Thyroid gland (tissue), 4 donors: ENCODE results near the gene MORN4. TPM values are rescaled to one million over a fixed set of nuclear protein-coding genes. Genes with fewer than 3 reads are reported as not detected.

Experiments
- DNase-seq, 2 donors: peaks; one replicate each; pipeline ENCODE4 v3.0.0-alpha.2; 2019
- H3K27ac ChIP-seq, 3 donors: fragments of 200-600 bp; sonication (generic); 1 replicate in 2 of 3; 2 replicates in 1 of 3; pipeline ENCODE4 v1.5.1; 2016 to 2019; ENCODE audit warnings: mild to moderate bottlenecking in 1 of 3, moderate library complexity in 1 of 3
- H3K27me3 ChIP-seq: fragments of 200-600 bp; sonication (generic); one replicate; pipeline ENCODE4 v1.5.1; 2019
- H3K36me3 ChIP-seq, 2 donors: fragments of 200-600 bp; sonication (generic); one replicate each; pipeline ENCODE4 v1.5.1; 2016 to 2019
- H3K4me1 ChIP-seq, 2 donors: fragments of 200-600 bp; sonication (generic); one replicate each; pipeline ENCODE4 v1.5.1; 2017 to 2019
- H3K4me3 ChIP-seq, 3 donors: fragments of 200-600 bp; sonication (generic); replicated peaks in 1 of 3; 1 replicate in 2 of 3; 2 replicates in 1 of 3; pipeline ENCODE4 v1.5.1; 2016; ENCODE audit warnings: mild to moderate bottlenecking in 1 of 3
- H3K9me3 ChIP-seq: fragments of 200-600 bp; sonication (generic); one replicate; pipeline ENCODE4 v1.5.1; 2017
- CTCF ChIP-seq, 6 experiments: fragments of 200-600 bp in 3 of 6; fragments of 450-650 bp in 3 of 6; sonication (generic) in 3 of 6; IDR thresholded peaks; one replicate each; pipeline ENCODE4 v1.5.1; 2016 to 2019; ENCODE audit warnings: antibody characterized with exemption in 6 of 6, mild to moderate bottlenecking in 2 of 6, inconsistent platforms in 1 of 6, moderate library complexity in 1 of 6
- POLR2A ChIP-seq, 2 donors: fragments of 450-650 bp; IDR thresholded peaks; one replicate each; pipeline ENCODE4 v1.6.1; 2017; ENCODE audit warnings: antibody characterized with exemption in 2 of 2, mild to moderate bottlenecking in 2 of 2, moderate library complexity in 1 of 2
- WGBS, 2 donors: methylation state at CpG; one replicate each; pipeline ENCODE4 v1.1.5; 2017; 5-methylcytosine and 5-hydroxymethylcytosine counted together
- intact Hi-C: fragments of 100-400 bp; cut with DNase I; formaldehyde crosslinking; loops from one replicate; pipeline ENCODE4 v1.15.1; 2023
- total RNA-seq, 4 donors: library from RNA; depleted of rRNA; stranded (reverse); fragments of >200 nt; gene quantifications; one replicate each; pipeline ENCODE4 v1.2.3, GENCODE V29; 2016

The MORN4 gene
- total RNA-seq, 4 donors from 2014 or later = 4.6 to 18.9 (median 9.7) TPM

DNA sequence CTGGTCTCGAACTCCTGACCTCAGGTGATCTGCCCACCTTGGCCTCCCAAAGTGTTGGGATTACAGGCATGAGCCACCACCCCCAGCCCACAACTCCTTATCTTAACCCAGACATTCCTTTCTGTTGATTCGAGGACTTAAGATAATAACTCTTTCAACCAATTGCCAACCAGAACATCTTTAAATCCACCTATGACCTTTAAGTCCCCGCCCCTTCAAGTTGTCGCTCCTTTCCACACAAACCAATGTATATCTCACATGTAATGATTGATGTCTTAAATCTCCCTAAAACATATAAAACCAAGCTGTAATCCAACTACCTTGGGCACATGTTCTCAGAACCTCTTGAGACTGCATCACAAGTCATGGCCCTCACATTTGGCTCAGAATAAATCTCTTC is 68.5 kb downstream of the MORN4 start:
- intact Hi-C loops = no loop called here
- Histone ChIP-seq H3K9me3 (no peaks in the 10 kb centered on the region), H3K4me3 (no peak overlapping the region)

More for the DNA sequence above, 68.5 kb downstream of the MORN4 start:
- TF ChIP-seq POLR2A (IDR thresholded peaks at IDR 0.05) (no peak), CTCF (IDR thresholded peaks at IDR 0.05) (no peak)
- H3K27me3 ChIP-seq = no peaks in the 10 kb centered on the region
- H3K27ac ChIP-seq = no peak overlapping the region
- H3K36me3 ChIP-seq = peaks cover 0 to 5% of the 10 kb centered on the region in 2 donors
- WGBS, 2 donors = 95 to 96% methylated on average over 4 of the region's 4 CpGs
- no peak for DNase-seq
- no peaks in the 10 kb centered on the region for H3K4me1 ChIP-seq

Other genes starting within 250 kb of the MORN4 start
- gene RRP12, start 232.2 kb downstream of the MORN4 start, total RNA-seq = 10 to 100 TPM in 3 of 4 donors, 1 to 10 TPM in 1; 8.3 to 27.4 (median 15.0) TPM
- 100 to 1,000 TPM; 157 to 269 (median 191) TPM for gene PGAM1, start 207.3 kb downstream of the MORN4 start, total RNA-seq
- 10 to 100 TPM; 23.6 to 51.1 (median 29.2) TPM for gene EXOSC1, start 187.5 kb downstream of the MORN4 start, total RNA-seq
- gene ZDHHC16, start 187.3 kb downstream of the MORN4 start, total RNA-seq = 10 to 100 TPM; 36.1 to 52.5 (median 36.5) TPM
- 10 to 100 TPM; 64.7 to 85.7 (median 75.2) TPM for gene MMS19, start 135.1 kb downstream of the MORN4 start, total RNA-seq
- 10 to 100 TPM in 3 of 4 donors, 1 to 10 TPM in 1; 7.8 to 27.8 (median 20.0) TPM for gene UBTD1, start 134.6 kb downstream of the MORN4 start, total RNA-seq
- gene ANKRD2, start 60.7 kb downstream of the MORN4 start, total RNA-seq = not detected
- 1 to 10 TPM in 2 of 4 donors, under 1 TPM in 2; 0.67 to 4.5 (median 0.93) TPM for gene HOGA1, start 49.1 kb downstream of the MORN4 start, total RNA-seq
- gene C10orf62, start 43.8 kb downstream of the MORN4 start, total RNA-seq = 1 to 10 TPM in 2 of 4 donors, not detected in 2; 1.0 to 1.1 TPM
- 10 to 100 TPM; 19.9 to 31.3 (median 24.1) TPM for gene PI4K2A, start 7.2 kb upstream of the MORN4 start, total RNA-seq
- 10 to 100 TPM in 2 of 4 donors, 1 to 10 TPM in 2; 6.7 to 17.8 (median 11.2) TPM for gene AVPI1, start 53.7 kb upstream of the MORN4 start, total RNA-seq
- gene MARVELD1, start 80.2 kb upstream of the MORN4 start, total RNA-seq = 10 to 100 TPM in 2 of 4 donors, 1 to 10 TPM in 2; 6.0 to 46.6 (median 10.5) TPM
- 10 to 100 TPM; 18.4 to 43.5 (median 24.8) TPM for gene ZFYVE27, start 103.6 kb upstream of the MORN4 start, total RNA-seq
- under 1 TPM in 2 of 4 donors, not detected in 2; 0.22 to 0.40 TPM for gene SFRP5, start 138.5 kb upstream of the MORN4 start, total RNA-seq
- under 1 TPM; under 0.01 to 0.81 (median 0.39) TPM for gene GOLGA7B, start 216.3 kb upstream of the MORN4 start, total RNA-seq